ENCODE data around the gene BICD2.
"Not testable (repeated sequence)": the region's sequence is repeated elsewhere in the genome, so short reads cannot be mapped to it uniquely, and the experiment has no call there.

The BICD2 gene

GRCh38 chr9:92770360-92770995 lies 5.8 kb upstream of the BICD2 start:
- no peak for DNase-seq

GRCh38 chr9:92769990-92770359 lies 5.3 kb upstream of the BICD2 start:
- no peak for DNase-seq

- DNase-seq = no peak
Observed at GRCh38 chr9:92769286-92769685, 4.7 kb upstream of the BICD2 start.

GRCh38 chr9:92768816-92769215 lies 4.2 kb upstream of the BICD2 start:
- DNase-seq = not testable (repeated sequence)

GRCh38 chr9:92767066-92768054 lies 2.7 kb upstream of the BICD2 start:
- DNase-seq = no peak

GRCh38 chr9:92764988-92765936 lies 629 bp upstream of the BICD2 start:
- peak; percentile 95 to 96 for DNase-seq

GRCh38 chr9:92763721-92764380 lies 782 bp downstream of the BICD2 start:
- DNase-seq = peak in 1 of 2 donors; percentile 30

GRCh38 chr9:92762781-92763708 lies 1.6 kb downstream of the BICD2 start:
- DNase-seq = no peak

GRCh38 chr9:92762196-92762595 lies 2.4 kb downstream of the BICD2 start:
- DNase-seq = no peak

GRCh38 chr9:92761686-92762085 lies 2.9 kb downstream of the BICD2 start:
- no peak for DNase-seq

- no peak for DNase-seq
Observed at GRCh38 chr9:92760494-92760893, 4.1 kb downstream of the BICD2 start.

- no peak for DNase-seq
Observed at GRCh38 chr9:92760070-92760469, 4.6 kb downstream of the BICD2 start.

- no peak for DNase-seq
Observed at GRCh38 chr9:92759446-92759845, 5.2 kb downstream of the BICD2 start.

- no peak for DNase-seq
Observed at GRCh38 chr9:92756792-92757191, 7.8 kb downstream of the BICD2 start.

GRCh38 chr9:92754091-92754745 lies 10.4 kb downstream of the BICD2 start:
- DNase-seq = no peak

GRCh38 chr9:92752812-92753404 lies 11.7 kb downstream of the BICD2 start:
- no peak for DNase-seq

GRCh38 chr9:92749934-92750315 lies 14.7 kb downstream of the BICD2 start:
- DNase-seq = no peak

GRCh38 chr9:92749071-92749933 lies 15.3 kb downstream of the BICD2 start:
- no peak for DNase-seq

- no peak for DNase-seq
Observed at GRCh38 chr9:92748233-92748497, 16.5 kb downstream of the BICD2 start.

All from activated CD4-positive, alpha-beta T cell treated with anti-CD3 and anti-CD28 coated beads for 4 hours (primary cell).